BJ (cell line): ENCODE results near the gene NABP2. TPM values are rescaled to one million over a fixed set of nuclear protein-coding genes. Genes with fewer than 3 reads are reported as not detected.

Source experiments
- CTCF ChIA-PET: fragments of 350-600 bp; formaldehyde crosslinking; extraction: SDS; loops from one replicate; lab custom pipeline; 2021; ENCODE audit warnings: antibody characterized with exemption, inconsistent platforms; lab: Yijun Ruan, JAX
- POLR2A ChIA-PET: fragments of 300-600 bp; sonication (Branson Sonifier 250); formaldehyde crosslinking; extraction: SDS; loops from one replicate; lab custom pipeline; 2021; ENCODE audit warnings: antibody characterized with exemption; lab: Charles Lee
- DNase-seq: peaks from one replicate; pipeline ENCODE4 v3.0.0-alpha.2; 2011; ENCODE audit warnings: low read depth
- H3K27me3 ChIP-seq: 2 replicates; pipeline ENCODE4 v1.6.0; 2011; ENCODE audit warnings: low read length; ENCODE audit not compliant: control insufficient read depth, insufficient read depth
- H3K36me3 ChIP-seq: 2 replicates; pipeline ENCODE4 v1.5.1; 2011; ENCODE audit warnings: low read length; ENCODE audit not compliant: control insufficient read depth, insufficient read depth
- H3K4me3 ChIP-seq: 2 replicates; pipeline ENCODE4 v1.5.1; 2011; ENCODE audit warnings: low read depth, mild to moderate bottlenecking, control low read depth, low read length
- CTCF ChIP-seq: IDR thresholded peaks from 2 replicates; pipeline ENCODE4 v1.5.1; 2011; ENCODE audit warnings: low read depth, mild to moderate bottlenecking, control low read depth, inconsistent platforms, low read length, moderate library complexity; ENCODE audit not compliant: insufficient read depth
- polyA plus RNA-seq: library from polyadenylated mRNA; depleted of rRNA; stranded (reverse); fragments of >200 nt; gene quantifications from 2 replicates; pipeline ENCODE4 v1.2.3, GENCODE V29; 2011

The NABP2 gene
- polyA plus RNA-seq, 1 experiment, result 52.0 TPM

- no peak for TF ChIP-seq CTCF
- ChIA-PET POLR2A (interaction anchor here (2.2 kb wide), 1 partner anchor 34 kb away, joined by 10 read pairs; the partner anchor contains the start of gene SMARCC2), CTCF (interaction anchor here (0.6 to 4.2 kb wide), 8 partner anchors 16 to 105 kb away, joined by 3 to 132 read pairs (median 14); partner anchors contain the start of genes ANKRD52, COQ10A, SMARCC2 and ZC3H10)
- Histone ChIP-seq H3K27me3 (no peaks in the 10 kb centered on the region), H3K4me3 (no peak overlapping the region; the same call in 1 of the 2 replicates), H3K36me3 (peaks cover 5% of the 10 kb centered on the region)
- no peak for DNase-seq
Measured at GRCh38 chr12:56223571-56224101, 506 bp upstream of the NABP2 start.

GRCh38 chr12:56224954-56225353 is 812 bp downstream of the NABP2 start:
- Histone ChIP-seq H3K27me3 (no peaks in the 10 kb centered on the region), H3K4me3 (peak overlapping the region; percentile 85), H3K36me3 (peaks cover 4% of the 10 kb centered on the region)
- TF ChIP-seq CTCF, result no peak
- ChIA-PET POLR2A (no interaction called here), CTCF (interaction anchor here (0.5 to 3.7 kb wide), 3 partner anchors 33 to 88 kb away, joined by 3 to 19 read pairs (median 7); partner anchors contain the start of genes ANKRD52 and SMARCC2)
- DNase-seq, result no peak

GRCh38 chr12:56229082-56229481 is 4.9 kb downstream of the NABP2 start:
- ChIA-PET CTCF (no interaction called here), POLR2A (no interaction called here)
- no peak for TF ChIP-seq CTCF
- H3K36me3 ChIP-seq, result peaks cover 4% of the 10 kb centered on the region
- H3K4me3 ChIP-seq, result no peak overlapping the region
- DNase-seq, result no peak
- no peaks in the 10 kb centered on the region for H3K27me3 ChIP-seq

- H3K4me3 ChIP-seq, result no peak within 1 kb of the TSS
- ChIA-PET CTCF (interaction anchor here (1.4 to 2.7 kb wide), 2 partner anchors 38 to 41 kb away, joined by 3 to 9 read pairs; partner anchors contain the start of gene SMARCC2), POLR2A (no interaction called here)
- peaks cover 4% of the 10 kb centered on the region for H3K36me3 ChIP-seq
- no peak for DNase-seq
- H3K27me3 ChIP-seq, result no peaks in the 10 kb centered on the region
- TF ChIP-seq CTCF, result no peak
Measured at GRCh38 chr12:56229916-56230431, 5.8 kb downstream of the NABP2 start, which contains the start of gene SLC39A5. Gene SLC39A5, plus strand, starts transcription at chr12:56230051. Its CDS starts 1,224 bp downstream, at chr12:56231275.

GRCh38 chr12:56230432-56231183 is 6.5 kb downstream of the NABP2 start:
- Histone ChIP-seq H3K4me3 (no peak overlapping the region), H3K27me3 (no peaks in the 10 kb centered on the region), H3K36me3 (peaks cover 4% of the 10 kb centered on the region)
- no peak for TF ChIP-seq CTCF
- CTCF ChIA-PET, result interaction anchor here (1.4 to 2.7 kb wide), 3 partner anchors 27 to 41 kb away, joined by 3 to 9 read pairs (median 5); partner anchors contain the start of genes ANKRD52 and SMARCC2
- no peak for DNase-seq
- POLR2A ChIA-PET, result no interaction called here
